ENCODE data around the gene SLCO1C1.
A peak's percentile ranks its signal among the peaks of the same experiment; 100 is the strongest.

The SLCO1C1 gene

DNA sequence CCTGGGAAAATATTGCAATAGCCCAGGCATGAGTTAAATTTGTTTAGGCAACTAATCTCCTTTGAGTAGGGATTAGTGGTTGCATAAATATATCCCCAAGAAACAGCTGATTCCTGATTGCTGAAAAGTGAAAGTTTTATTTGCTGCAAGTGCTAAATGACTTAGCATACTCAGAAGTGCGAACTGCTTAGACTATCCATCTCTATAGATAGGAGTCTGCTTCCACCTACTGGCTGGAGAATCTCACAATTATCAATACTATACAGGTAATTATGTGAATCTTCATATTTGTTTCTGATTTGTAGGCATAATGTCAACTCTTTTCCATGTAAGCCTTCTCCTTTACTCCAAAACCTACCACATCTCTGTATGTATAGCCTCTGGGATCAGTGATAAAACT lies 103.4 kb downstream of the SLCO1C1 start:
- DNase-seq (ENCODE audit: low read depth, low spot score) = peak; percentile 60

- no peak for DNase-seq (ENCODE audit: low read depth, low spot score)
These were observed 105.0 kb downstream of the SLCO1C1 start for GRCh38 chr12:20800160-20800559.

DNA sequence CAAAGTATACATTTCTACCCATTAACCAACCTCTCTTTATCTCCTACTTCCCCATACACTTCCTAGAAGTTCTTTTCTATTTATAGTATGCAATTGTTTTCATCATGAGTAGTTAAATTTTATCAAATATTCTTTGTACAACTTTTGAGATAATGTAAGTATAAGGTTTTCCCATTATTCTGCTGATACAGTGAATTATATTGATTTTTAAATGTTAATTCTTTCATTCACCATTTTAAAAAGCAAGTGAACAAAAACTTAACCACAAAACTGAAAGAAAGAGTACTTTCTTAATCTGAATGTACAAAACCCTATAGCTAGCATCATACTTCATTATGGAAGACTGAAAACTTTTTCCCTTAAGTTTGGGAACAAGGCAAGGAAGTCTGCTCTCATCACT lies 105.9 kb downstream of the SLCO1C1 start:
- DNase-seq (ENCODE audit: low read depth, low spot score) = no peak

Data from astrocyte of the hippocampus (primary cell).